IPS-20b (cell line): Measurements from ENCODE around the gene ABHD17C.

Experiments used
- H3K27ac ChIP-seq: one replicate; pipeline ENCODE4 v1.5.1; 2013; ENCODE audit warnings: low read length
- H3K27me3 ChIP-seq: 2 replicates; pipeline ENCODE4 v1.6.1; 2013; ENCODE audit warnings: mild to moderate bottlenecking, low read length, inconsistent platforms; ENCODE audit not compliant: insufficient read depth
- H3K36me3 ChIP-seq: 2 replicates; pipeline ENCODE4 v1.6.1; 2013; ENCODE audit warnings: low read depth, mild to moderate bottlenecking, inconsistent platforms, low read length, moderate library complexity; ENCODE audit not compliant: insufficient read depth
- H3K4me1 ChIP-seq: 2 replicates; pipeline ENCODE4 v1.6.1; 2013; ENCODE audit warnings: mild to moderate bottlenecking, control low read depth, inconsistent platforms, low read length, moderate library complexity; ENCODE audit not compliant: insufficient read depth
- H3K4me3 ChIP-seq: 2 replicates; pipeline ENCODE4 v1.5.1; 2013; ENCODE audit warnings: mild to moderate bottlenecking, low read length, inconsistent platforms
- H3K9ac ChIP-seq: 2 replicates; pipeline ENCODE4 v1.6.1; 2013; ENCODE audit warnings: low read depth, mild to moderate bottlenecking, inconsistent platforms, low read length, moderate library complexity
- H3K9me3 ChIP-seq: 2 replicates; pipeline ENCODE4 v1.6.1; 2013; ENCODE audit warnings: mild to moderate bottlenecking, low read depth, low read length, inconsistent platforms; ENCODE audit not compliant: insufficient read depth

Gene ABHD17C

DNA sequence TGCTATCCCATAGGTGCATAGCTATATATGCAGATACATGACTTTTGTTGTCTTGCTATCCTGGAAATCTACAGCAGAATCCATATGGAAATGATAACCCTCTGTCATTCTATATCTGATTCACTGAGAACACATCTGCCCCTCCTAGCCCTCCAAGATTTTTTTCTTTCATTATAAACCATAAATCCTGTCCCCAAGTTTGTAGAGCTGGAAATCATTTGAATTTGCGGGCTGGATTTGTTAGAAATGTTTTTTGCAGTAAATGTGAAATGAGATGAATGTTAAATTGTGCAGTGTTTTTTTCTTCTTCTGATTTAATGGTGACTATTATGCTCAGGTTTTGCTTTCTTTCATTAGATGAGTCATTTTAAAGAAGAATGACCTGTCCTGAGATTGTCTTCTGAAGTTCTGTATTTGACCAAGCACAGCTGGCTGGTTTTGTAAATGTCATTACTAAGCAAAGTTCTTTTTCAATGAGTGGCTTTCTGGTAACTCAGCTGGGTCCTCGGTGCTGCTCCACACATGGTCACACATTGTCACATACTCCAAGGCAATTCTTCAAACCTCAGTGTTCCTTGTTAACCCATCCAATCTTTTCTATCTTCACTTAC is 25.3 kb upstream of the ABHD17C start:
- Histone ChIP-seq H3K4me3 (no peak overlapping the region), H3K36me3 (no peaks in the 10 kb centered on the region), H3K27ac (no peak overlapping the region), H3K27me3 (no peaks in the 10 kb centered on the region), H3K9ac (no peak overlapping the region), H3K9me3 (no peaks in the 10 kb centered on the region), H3K4me1 (no peaks in the 10 kb centered on the region)

DNA sequence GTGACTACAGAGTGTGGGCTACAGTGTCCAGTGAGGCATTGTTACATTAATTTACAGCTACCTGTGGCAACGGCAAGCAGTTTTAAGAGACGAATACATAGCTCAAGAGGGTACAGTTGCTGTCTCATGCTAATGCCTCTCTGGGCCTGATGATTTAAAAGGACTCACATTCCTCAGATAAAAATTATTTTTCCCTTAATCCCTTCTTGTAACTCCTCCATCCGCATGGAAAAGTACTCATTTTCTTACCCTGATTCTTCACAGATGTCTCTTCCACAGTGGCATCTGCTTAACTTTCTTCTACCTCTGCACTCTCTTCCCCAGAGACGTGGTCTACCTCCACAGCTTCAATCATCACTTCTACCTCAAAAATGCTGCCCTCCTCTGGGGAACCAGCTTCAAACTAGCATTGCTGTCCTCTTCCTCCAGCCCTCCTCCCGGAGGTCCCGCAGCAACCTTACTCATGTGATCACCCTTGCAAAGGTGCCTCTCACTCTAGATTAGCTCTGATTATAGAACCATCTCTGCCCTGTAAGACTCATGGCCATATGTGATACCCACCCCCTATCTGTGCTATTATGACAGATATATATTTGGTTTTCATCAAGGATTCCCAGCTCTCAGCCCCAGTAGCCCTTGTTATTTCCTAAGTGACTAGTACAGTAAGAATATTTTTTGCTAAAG is 21.4 kb upstream of the ABHD17C start:
- Histone ChIP-seq H3K4me1 (no peaks in the 10 kb centered on the region), H3K36me3 (no peaks in the 10 kb centered on the region), H3K27ac (no peak overlapping the region), H3K27me3 (no peaks in the 10 kb centered on the region), H3K9me3 (no peaks in the 10 kb centered on the region), H3K9ac (no peak overlapping the region), H3K4me3 (no peak overlapping the region)

DNA sequence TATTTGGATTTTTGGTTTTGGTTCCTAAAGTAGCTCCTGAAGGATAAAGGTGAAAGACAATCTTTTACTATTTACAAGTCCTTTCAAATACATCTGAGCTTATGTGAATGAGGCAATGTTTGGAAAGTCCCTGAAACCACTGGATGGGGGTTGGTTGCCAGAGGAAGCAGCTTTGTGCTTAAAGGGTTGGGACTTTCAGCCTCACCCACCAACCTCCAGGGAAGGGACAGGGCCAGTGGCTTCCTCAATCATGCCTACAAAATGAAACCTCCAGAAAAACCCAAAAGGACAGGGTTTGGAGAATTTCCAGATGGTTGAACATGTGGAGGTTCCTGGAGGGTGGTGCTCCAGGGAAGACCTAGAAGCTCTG is 20.9 kb upstream of the ABHD17C start:
- Histone ChIP-seq H3K36me3 (no peaks in the 10 kb centered on the region), H3K4me3 (no peak overlapping the region), H3K4me1 (no peaks in the 10 kb centered on the region; the same call in 1 of the 2 replicates), H3K9me3 (no peaks in the 10 kb centered on the region), H3K27me3 (no peaks in the 10 kb centered on the region), H3K9ac (no peak overlapping the region), H3K27ac (no peak overlapping the region)

DNA sequence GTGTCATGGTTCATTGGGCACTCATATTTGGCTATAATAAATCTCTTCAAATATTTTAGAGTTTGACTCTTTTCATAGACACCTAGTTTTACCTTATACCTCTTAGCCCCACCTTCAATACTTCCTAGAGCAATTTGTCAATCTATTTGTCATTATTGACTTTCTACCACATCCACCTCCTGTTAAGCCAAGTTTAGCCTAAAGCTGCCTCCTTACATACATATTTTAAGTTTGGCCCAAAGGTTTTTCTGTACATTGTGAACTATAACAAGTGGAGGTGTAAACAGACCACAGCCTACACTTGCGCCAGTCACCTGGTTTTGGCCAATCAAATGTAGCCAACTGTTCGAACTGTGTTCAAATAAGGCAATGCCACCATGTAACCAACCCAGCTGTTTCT is 18.1 kb upstream of the ABHD17C start:
- H3K36me3 ChIP-seq: no peaks in the 10 kb centered on the region
- H3K27ac ChIP-seq: no peak overlapping the region
- H3K9me3 ChIP-seq: no peaks in the 10 kb centered on the region
- no peak overlapping the region for H3K9ac ChIP-seq
- H3K27me3 ChIP-seq: no peaks in the 10 kb centered on the region
- no peaks in the 10 kb centered on the region; the same call in 1 of the 2 replicates for H3K4me1 ChIP-seq
- no peak overlapping the region for H3K4me3 ChIP-seq

DNA sequence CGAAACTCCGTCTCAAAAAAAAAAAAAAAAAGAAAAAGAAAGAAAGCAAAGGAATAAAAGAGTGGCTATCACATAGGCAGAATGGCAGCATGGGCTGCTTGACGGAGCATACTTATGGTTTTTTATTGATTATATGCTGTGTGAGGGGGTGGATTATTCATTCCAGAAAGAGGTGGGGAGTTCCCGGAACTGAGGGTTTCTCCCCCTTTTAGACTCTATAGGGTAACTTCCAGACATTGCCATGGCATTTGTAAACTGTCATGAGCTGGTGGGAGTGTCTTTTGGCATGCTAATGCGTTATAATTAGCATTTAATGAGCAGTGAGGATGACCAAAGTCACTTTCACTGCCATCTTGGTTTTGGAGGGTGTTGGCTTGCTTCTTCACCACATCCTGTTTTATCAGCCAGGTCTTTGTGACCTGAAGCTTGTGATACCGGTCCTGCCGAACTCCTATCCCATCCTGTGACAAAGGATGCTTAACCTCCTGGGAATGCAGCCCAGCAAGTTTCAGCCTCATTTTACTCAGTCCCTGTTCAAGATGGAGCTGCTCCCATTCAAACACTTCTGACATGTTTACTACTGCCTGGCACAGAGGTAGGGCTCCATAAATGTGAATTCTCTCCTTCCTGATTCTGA is 15.8 kb upstream of the ABHD17C start:
- Histone ChIP-seq H3K9me3 (no peaks in the 10 kb centered on the region), H3K27me3 (no peaks in the 10 kb centered on the region), H3K4me3 (no peak overlapping the region), H3K36me3 (no peaks in the 10 kb centered on the region), H3K27ac (no peak overlapping the region), H3K4me1 (no peaks in the 10 kb centered on the region; the same call in 1 of the 2 replicates), H3K9ac (no peak overlapping the region)

DNA sequence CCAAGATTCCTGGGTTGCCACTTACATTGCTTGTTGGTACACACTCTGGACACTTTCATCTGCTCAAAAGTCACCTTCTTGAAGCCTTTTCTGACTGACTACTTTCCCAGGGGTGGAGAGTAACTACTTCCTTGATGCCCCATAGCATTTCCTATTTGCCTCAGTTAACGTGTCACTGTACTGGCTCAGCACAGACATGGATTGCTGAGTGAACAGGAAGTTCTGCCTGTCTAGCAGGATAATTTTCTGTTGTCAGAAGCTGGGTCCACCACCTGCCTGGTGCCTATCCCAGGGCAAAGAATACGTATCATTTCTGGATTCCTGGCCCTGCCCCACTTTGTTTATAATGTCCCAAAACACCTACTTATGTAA is 15.3 kb upstream of the ABHD17C start:
- Histone ChIP-seq H3K4me3 (no peak overlapping the region), H3K9ac (no peak overlapping the region), H3K27me3 (no peaks in the 10 kb centered on the region), H3K27ac (no peak overlapping the region), H3K36me3 (no peaks in the 10 kb centered on the region), H3K9me3 (no peaks in the 10 kb centered on the region), H3K4me1 (no peaks in the 10 kb centered on the region; the same call in 1 of the 2 replicates)

DNA sequence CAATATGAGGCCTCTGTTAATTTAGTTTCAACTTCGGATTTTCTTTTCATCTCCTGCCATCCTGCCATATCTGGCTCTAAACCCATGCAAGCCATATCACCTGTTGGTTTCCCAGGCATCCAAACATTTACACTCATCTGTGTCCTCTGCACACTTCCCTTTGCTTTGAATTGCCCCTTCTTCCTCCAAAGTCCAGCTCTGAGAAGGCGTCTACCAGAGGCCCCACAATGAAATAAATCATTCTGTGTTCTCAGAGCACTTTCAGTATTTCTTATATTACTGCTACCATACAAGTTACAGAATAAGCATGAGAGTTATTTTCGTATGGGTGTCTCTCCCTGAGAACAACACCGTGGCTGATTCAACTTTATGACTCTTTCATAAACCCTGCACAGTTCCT is 12.9 kb upstream of the ABHD17C start:
- no peaks in the 10 kb centered on the region for H3K27me3 ChIP-seq
- H3K27ac ChIP-seq: no peak overlapping the region
- no peaks in the 10 kb centered on the region; the same call in 1 of the 2 replicates for H3K4me1 ChIP-seq
- no peaks in the 10 kb centered on the region for H3K36me3 ChIP-seq
- no peak overlapping the region for H3K9ac ChIP-seq
- no peaks in the 10 kb centered on the region for H3K9me3 ChIP-seq
- H3K4me3 ChIP-seq: no peak overlapping the region

DNA sequence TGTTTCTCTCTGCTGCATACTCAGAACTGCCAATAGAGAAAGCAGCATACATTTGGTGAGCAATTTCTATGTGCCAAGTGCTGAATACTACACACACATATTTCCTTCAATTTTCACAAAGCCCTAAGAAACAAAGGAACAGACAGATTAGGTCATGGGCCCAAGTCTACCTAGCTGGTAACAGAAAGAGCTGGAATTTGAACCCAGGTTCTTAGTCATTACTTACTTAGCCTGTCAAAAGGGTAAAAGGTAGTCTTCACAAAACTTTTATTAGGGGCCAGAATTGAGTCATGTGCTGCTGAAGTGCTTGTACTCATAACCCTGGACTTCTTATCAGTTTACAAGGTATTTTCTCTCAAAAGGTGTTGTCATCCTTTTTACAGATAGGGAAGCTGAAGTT is 10.4 kb upstream of the ABHD17C start:
- H3K27ac ChIP-seq: no peak overlapping the region
- no peak overlapping the region for H3K4me3 ChIP-seq
- H3K27me3 ChIP-seq: no peaks in the 10 kb centered on the region
- H3K36me3 ChIP-seq: no peaks in the 10 kb centered on the region
- no peaks in the 10 kb centered on the region for H3K9me3 ChIP-seq
- no peaks in the 10 kb centered on the region; the same call in 1 of the 2 replicates for H3K4me1 ChIP-seq
- no peak overlapping the region for H3K9ac ChIP-seq

DNA sequence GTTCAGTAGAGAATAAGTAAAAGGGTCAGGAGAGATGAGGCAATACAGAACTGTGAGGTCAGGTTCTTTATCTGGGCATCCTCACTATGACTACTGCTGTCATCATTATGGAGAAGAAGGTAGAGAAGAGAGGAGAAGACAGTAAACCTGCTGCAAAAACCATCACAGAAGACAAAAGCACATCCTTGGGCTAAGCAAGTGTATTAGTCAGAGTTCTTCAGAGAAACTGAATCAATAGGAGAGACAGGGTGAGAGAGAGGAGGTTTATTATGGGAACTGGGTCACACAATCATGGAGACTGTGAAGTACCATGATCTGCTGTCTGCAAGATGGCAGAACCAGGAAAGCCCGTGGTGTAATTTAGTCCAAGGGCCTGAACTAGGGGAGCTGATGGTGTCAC is 9.5 kb upstream of the ABHD17C start:
- no peaks in the 10 kb centered on the region for H3K36me3 ChIP-seq
- no peaks in the 10 kb centered on the region for H3K9me3 ChIP-seq
- no peaks in the 10 kb centered on the region for H3K27me3 ChIP-seq
- H3K27ac ChIP-seq: no peak overlapping the region
- H3K4me1 ChIP-seq: no peaks in the 10 kb centered on the region; the same call in 1 of the 2 replicates
- no peak overlapping the region for H3K4me3 ChIP-seq
- H3K9ac ChIP-seq: no peak overlapping the region

DNA sequence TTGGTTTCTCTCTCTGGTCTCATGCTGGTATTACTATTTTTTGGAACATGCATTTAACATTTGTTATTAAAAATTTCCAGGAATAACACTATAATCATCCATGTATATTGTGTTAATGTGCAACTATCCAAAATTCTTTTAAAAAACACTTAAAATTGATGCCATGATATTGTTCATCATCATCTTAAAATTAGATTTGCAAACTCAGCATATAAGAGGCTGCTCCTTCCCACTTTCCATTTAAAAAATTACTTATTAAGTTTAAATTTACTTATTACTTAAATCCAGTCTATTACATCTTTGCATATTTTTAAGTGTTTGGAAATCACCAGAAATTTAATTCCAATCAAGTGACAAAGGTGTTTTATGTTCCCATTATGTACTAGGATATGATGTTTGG is 5.8 kb upstream of the ABHD17C start:
- no peak overlapping the region for H3K9ac ChIP-seq
- peaks cover 8% of the 10 kb centered on the region for H3K27me3 ChIP-seq
- no peaks in the 10 kb centered on the region for H3K36me3 ChIP-seq
- H3K9me3 ChIP-seq: no peaks in the 10 kb centered on the region
- H3K4me3 ChIP-seq: no peak overlapping the region
- no peak overlapping the region for H3K27ac ChIP-seq
- no peaks in the 10 kb centered on the region; the same call in 1 of the 2 replicates for H3K4me1 ChIP-seq

DNA sequence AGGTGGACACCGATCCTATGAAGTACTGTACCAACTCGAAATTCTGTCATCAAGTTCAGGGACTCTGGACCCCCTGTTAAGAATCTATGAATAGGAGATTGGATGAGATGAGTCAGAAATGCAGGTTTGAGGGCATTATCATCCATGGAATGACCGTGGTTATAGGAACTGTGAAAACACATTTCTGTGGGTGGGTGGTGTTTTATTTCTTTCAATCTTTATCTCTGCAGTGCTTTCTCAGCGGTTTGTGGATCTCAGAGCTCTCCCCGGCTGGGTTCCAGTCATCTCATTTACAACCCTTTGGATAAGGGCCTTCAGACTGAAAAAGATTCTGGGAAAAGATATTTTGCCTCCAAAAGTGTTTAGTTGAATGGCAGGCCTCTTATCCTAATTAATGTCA is 5.4 kb upstream of the ABHD17C start:
- H3K9me3 ChIP-seq: no peaks in the 10 kb centered on the region
- H3K36me3 ChIP-seq: no peaks in the 10 kb centered on the region
- peaks cover 11% of the 10 kb centered on the region for H3K27me3 ChIP-seq
- H3K9ac ChIP-seq: no peak overlapping the region
- no peak overlapping the region for H3K27ac ChIP-seq
- no peaks in the 10 kb centered on the region; the same call in 1 of the 2 replicates for H3K4me1 ChIP-seq
- no peak overlapping the region for H3K4me3 ChIP-seq

DNA sequence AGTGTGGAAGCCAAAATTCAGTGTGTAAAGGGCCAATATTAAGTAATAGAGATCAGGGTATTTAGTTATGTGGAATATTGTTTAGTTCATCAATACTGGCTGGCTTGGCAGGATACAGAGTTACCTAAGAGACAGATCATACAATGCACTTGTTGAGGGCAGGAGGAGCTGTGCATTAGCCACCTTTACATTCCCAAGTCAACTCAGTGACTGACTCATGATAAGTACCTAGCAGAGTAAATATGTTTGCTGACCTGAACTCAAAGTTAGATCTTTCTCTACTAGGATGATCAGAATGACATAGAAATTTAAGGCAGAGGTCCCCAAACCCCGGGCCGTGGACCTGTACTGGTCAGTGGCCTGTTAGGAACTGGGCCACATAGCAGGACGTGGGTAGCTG is 3.5 kb upstream of the ABHD17C start:
- Histone ChIP-seq H3K27ac (no peak overlapping the region), H3K9me3 (no peaks in the 10 kb centered on the region), H3K9ac (no peak overlapping the region), H3K36me3 (no peaks in the 10 kb centered on the region), H3K4me1 (peaks cover 4% of the 10 kb centered on the region; the same call in 1 of the 2 replicates), H3K27me3 (peaks cover 21% of the 10 kb centered on the region), H3K4me3 (no peak overlapping the region)
